Activated CD4-positive, alpha-beta T cell treated with anti-CD3 and anti-CD28 coated beads, Interleukin-2, Interleukin-6, amounts not matched to agents 100 ng/mL and 50 ng/mL, durations not matched to agents 16 hours and 8 hours (primary cell): ENCODE measurements around the gene GGA3.
A peak's percentile ranks its signal among the peaks of the same experiment; 100 is the strongest.
"Not testable (repeated sequence)": the region's sequence is repeated elsewhere in the genome, so short reads cannot be mapped to it uniquely, and the experiment has no call there.

ENCODE experiments used
- DNase-seq: peaks from one replicate; pipeline ENCODE4 v3.0.0-alpha.2; 2020

The GGA3 gene

DNA sequence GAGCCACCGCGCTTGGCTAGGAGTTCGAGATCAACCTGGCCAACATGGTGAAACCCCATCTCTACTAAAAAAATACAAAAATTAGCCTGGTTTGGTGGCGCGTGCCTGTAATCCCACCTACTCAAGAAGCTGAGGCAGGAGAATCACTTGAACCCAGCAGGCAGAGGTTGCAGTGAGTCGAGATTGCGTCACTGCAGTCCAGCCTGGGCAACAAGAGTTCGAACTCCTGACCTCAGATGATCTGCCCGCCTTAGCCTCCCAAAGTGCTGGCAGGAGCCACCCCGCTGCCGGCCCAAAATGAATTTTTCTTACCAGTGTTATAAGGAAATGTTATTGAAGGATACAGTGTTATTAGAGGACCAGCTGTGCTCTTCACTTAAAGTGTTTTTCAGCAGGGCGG is 53.6 kb downstream of the GGA3 start:
- no peak for DNase-seq

DNA sequence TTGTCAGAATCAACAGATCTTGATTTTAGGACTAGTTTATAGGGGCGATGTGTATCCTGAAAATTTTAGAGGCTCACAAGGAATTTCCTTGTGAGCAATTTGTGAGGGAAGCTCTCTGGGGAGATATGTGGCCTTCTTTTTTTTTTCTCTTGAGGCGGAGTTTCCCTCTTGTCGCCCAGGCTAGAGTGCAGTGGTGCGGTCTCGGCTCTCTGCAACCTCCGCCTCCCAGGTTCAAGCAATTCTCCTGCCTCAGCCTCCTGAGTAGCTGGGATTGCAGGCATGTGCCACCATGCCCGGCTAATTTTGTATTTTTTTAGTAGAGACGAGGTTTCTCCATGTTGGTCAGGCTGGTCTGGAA is 54.4 kb downstream of the GGA3 start:
- not testable (repeated sequence) for DNase-seq

DNA sequence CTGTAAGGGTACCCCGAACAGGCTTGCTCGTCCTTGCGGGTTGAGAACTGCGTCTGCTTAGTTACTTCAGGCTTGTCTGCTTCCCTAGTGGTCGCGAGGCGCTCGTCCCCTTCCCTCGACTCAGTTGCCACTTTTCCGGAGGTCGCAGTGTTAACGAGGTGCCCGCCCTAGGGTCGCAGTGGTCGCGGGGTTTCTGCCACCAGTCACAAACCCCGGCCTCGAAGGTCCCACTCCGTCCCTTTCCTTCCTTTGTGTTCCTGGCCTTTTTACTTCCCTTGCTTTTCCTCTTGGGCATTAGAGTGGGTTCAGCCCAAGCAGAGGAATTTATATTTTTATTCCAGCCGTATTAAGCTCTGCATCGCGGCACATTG is 55.6 kb downstream of the GGA3 start:
- no peak for DNase-seq

DNA sequence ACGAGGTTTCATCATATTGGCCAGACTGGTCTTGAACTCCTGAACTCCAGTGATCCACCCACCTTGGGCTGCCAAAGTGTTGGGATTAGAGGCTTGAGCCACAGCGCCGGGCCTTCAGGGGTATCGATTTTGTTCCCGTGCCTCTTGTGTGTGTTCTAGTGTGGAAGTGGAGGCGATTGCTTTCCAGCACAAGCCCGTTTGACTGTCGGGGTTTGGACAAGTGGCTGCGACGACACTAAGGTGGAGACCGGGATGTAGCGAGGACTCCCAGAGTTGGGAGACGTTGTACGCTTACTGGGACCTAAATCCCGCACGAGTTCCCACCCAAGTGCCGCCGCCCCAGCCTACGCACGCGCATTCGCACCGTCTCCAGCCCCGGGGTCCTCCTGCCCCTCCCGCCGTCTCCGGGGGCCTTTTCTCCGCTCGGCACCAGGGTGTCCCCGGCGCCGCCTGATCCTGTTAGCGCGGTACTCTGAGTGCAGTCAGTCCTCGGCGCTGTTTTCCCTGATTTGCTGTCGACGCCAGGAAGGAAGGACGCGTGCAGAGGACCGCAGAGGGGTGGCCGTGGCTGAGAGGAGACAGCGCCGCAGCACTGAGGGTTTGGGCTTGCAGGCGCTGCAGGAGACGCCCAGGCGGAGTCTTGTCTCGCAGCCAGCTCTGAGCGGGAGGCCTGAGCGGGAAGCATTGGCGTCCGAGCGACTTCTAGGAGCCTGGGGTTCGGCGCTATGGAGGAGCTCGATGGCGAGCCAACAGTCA is 56.2 kb downstream of the GGA3 start, which contains the start of gene NUP85:
NUP85 (plus strand) TSS at position 643 of the 756 bp plus-strand sequence; CDS start at position 726, 83 bp downstream.
- DNase-seq: peak; percentile 95

DNA sequence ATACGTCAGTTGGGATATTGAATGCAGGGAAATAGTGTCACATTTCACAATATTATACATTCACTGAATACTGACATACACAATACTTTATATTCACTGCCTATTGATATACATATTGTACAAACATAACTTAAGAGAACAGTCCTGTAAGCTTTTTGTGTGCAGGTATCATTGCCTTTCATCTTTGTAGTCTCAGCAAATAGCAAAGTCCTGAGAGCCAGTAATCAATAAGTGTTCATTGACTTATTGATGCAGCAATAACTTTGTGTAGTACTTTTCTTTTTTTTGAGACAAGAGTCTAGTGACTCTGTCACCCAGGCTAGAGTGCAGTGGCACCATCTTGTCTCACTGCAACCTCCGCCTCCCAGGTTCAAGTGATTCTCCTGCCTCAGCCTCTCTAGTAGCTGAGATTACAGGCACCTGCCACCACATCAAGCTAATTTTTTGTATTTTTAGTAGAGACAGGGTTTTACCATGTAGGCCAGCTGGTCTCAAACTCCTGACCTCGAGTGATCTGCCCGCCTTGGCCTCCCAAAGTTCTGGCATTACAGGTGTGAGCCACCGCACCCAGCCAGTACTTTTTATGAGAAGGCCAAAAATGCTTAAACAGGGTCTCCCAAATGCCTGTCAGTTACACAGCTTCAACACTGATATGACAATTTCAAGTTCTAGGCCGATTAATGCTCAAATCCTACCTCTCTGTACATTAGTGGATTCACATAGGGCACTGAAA is 61.4 kb downstream of the GGA3 start:
- DNase-seq: no peak

DNA sequence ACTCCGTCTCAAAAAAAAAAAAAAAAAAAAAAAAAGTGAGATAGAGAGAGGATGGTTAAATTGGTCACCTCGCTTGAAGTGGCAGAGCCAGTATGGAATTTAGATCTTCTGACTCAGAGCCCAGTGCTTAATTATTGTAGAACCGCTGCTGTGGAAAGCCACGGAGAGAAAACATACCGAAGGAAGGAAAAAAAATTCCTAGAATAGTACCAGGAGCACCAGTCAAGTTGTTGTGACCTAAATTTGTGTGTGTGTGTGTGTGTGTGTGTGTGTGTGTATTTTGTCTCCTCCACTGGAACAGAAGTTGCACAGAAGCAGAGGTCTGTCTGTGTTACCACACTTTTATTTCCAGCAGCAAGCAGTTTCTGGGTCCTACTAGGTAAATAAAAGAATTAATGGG is 66.5 kb downstream of the GGA3 start:
- DNase-seq: no peak

DNA sequence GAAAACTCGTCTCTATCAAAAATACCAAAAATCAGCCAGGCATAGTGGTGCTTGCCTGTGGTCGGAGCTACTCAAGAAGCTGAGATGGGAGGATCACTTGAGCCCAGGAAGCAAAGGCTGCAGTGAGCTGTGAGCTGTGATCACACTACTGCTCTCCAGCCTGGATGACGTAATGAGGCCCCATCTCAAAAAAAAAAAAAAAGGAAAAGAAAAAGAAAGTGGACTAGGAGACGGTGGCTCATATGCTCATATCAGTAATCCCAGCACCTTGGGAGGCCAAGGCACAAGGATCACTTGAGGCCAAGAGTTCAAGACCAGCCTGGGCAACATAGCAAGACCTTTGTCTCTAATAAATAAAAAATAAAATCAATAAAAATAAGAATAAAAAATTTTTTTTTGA is 69.8 kb downstream of the GGA3 start:
- no peak for DNase-seq

DNA sequence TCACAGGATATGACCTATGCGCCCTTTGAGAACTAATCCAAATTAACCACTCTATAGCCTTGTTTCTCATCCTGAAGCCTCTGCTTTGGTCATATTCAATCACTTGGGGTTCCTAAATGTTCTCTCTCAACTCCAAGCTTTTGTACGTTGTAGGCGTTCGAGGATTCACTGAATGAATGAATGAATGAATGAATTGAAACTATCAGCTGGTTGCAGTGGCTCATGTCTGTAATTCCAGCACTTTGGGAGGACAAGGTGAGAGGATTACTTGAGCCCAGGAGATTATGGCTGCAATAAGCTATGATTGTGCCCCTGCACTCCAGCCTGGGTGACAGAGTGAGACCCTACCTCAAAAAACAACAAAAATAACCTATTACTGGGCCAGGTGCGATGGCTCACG is 72.8 kb downstream of the GGA3 start:
- DNase-seq: no peak
